Bronchial epithelial cell (primary cell): ENCODE results near the gene RAN. TPM values are rescaled to one million over a fixed set of nuclear protein-coding genes. Genes with fewer than 3 reads are reported as not detected.

Experiments used
- DNase-seq: peaks from one replicate; pipeline ENCODE4 v3.0.0-alpha.2; 2010; ENCODE audit warnings: low read depth
- FAIRE-seq: peaks from 2 replicates; lab custom pipeline; 2011; peaks lifted over from hg19 to GRCh38; lab: Jason Lieb, UNC
- H3K27me3 ChIP-seq: 2 replicates; pipeline ENCODE4 v1.5.1; 2011; ENCODE audit warnings: low read length; ENCODE audit not compliant: control insufficient read depth, insufficient read depth
- H3K36me3 ChIP-seq: 2 replicates; pipeline ENCODE4 v1.5.1; 2011; ENCODE audit warnings: low read length; ENCODE audit not compliant: control insufficient read depth, insufficient read depth
- H3K4me3 ChIP-seq: 2 replicates; pipeline ENCODE4 v1.5.1; 2011; ENCODE audit warnings: mild to moderate bottlenecking, low read depth, low read length, control low read depth
- CTCF ChIP-seq: IDR thresholded peaks from 2 replicates; pipeline ENCODE4 v1.5.1; 2011; ENCODE audit warnings: mild to moderate bottlenecking, moderate library complexity, low read length, control low read depth, inconsistent platforms; ENCODE audit not compliant: insufficient read depth, severe bottlenecking
- total RNA-seq: library from RNA; depleted of rRNA; stranded (reverse); fragments of >200 nt; gene quantifications from 2 replicates; pipeline ENCODE4 v1.2.1, GENCODE V29; 2014

Gene RAN
- total RNA-seq, 1 donor from 2014 or later: 580 TPM

- FAIRE-seq: no peak
- Histone ChIP-seq H3K36me3 (no peaks in the 10 kb centered on the region), H3K4me3 (no peak overlapping the region), H3K27me3 (no peaks in the 10 kb centered on the region)
- no peak for DNase-seq
- no peak for TF ChIP-seq CTCF
These were observed 36.9 kb upstream of the RAN start for GRCh38 chr12:130835011-130835410.

- no peaks in the 10 kb centered on the region for H3K36me3 ChIP-seq
- FAIRE-seq (no peak), DNase-seq (no peak)
- no peak overlapping the region for H3K4me3 ChIP-seq
- no peak for TF ChIP-seq CTCF
- no peaks in the 10 kb centered on the region for H3K27me3 ChIP-seq
These were observed 36.4 kb upstream of the RAN start for GRCh38 chr12:130835436-130835835.

- FAIRE-seq: no peak
- DNase-seq: no peak
- TF ChIP-seq CTCF: no peak
These were observed 33.4 kb upstream of the RAN start for GRCh38 chr12:130838284-130838950.

GRCh38 chr12:130838951-130839769, 32.7 kb upstream of the RAN start, which contains the start of gene STX2:
Gene STX2 (minus strand): TSS chr12:130839250. CDS start chr12:130839099, 151 bp downstream.
- TF ChIP-seq CTCF: peak; percentile 29
- Histone ChIP-seq H3K36me3 (no peaks in the 10 kb centered on the region), H3K27me3 (no peaks in the 10 kb centered on the region), H3K4me3 (peak within 1 kb of the TSS; percentile 57)
- DNase-seq (peak; percentile 64), FAIRE-seq (no peak)

More at GRCh38 chr12:130838284-130838950, 33.4 kb upstream of the RAN start:
- H3K27me3 ChIP-seq: no peaks in the 10 kb centered on the region
- H3K36me3 ChIP-seq: no peaks in the 10 kb centered on the region
- H3K4me3 ChIP-seq: peak overlapping the region; percentile 57

GRCh38 chr12:130839770-130840404, 32.0 kb upstream of the RAN start:
- Histone ChIP-seq H3K4me3 (no peak overlapping the region), H3K27me3 (no peaks in the 10 kb centered on the region), H3K36me3 (no peaks in the 10 kb centered on the region)
- DNase-seq: no peak
- no peak for TF ChIP-seq CTCF
- FAIRE-seq: no peak
